OCI-LY7 (cell line): ENCODE measurements around the gene RAD9B. TPM values are rescaled to one million over a fixed set of nuclear protein-coding genes. Genes with fewer than 3 reads are reported as not detected.

Source experiments
- BruUV-seq: library from RNA; stranded (reverse); fragments of 400-500 nt; replicated peaks from 2 replicates; lab custom pipeline; 2021; lab: Mats Ljungman, UMichigan
- CTCF ChIA-PET: fragments of 300-600 bp; sonication (Branson Sonifier 250); formaldehyde crosslinking; loops from one replicate; lab custom pipeline; 2022; ENCODE audit warnings: antibody characterized with exemption; ENCODE audit not compliant: unreplicated experiment; lab: Charles Lee
- POLR2A ChIA-PET: fragments of 300-600 bp; sonication (Branson Sonifier 250); formaldehyde crosslinking; loops from one replicate; lab custom pipeline; 2022; ENCODE audit warnings: antibody characterized with exemption; lab: Charles Lee
- DNase-seq: peaks from one replicate; pipeline ENCODE4 v3.0.0-alpha.2; 2015; ENCODE audit warnings: low spot score
- H2AFZ ChIP-seq: fragments of 200-600 bp; sonication (generic), shearing (Covaris generic); 2 replicates; pipeline ENCODE4 v1.6.1; 2014; ENCODE audit warnings: mild to moderate bottlenecking, antibody characterized with exemption, low read length, moderate library complexity
- H3K27ac ChIP-seq: fragments of 200-600 bp; sonication (generic); 2 replicates; pipeline ENCODE4 v1.5.1; 2014; ENCODE audit warnings: mixed run types, low read depth, mild to moderate bottlenecking, moderate library complexity, low read length, inconsistent platforms; ENCODE audit not compliant: poor library complexity, severe bottlenecking
- H3K36me3 ChIP-seq: fragments of 200-600 bp; sonication (generic); 2 replicates; pipeline ENCODE4 v1.6.1; 2014; ENCODE audit warnings: mild to moderate bottlenecking, antibody characterized with exemption, low read length, moderate library complexity, mixed read lengths; ENCODE audit not compliant: insufficient read depth
- H3K4me1 ChIP-seq: fragments of 200-600 bp; sonication (generic); 2 replicates; pipeline ENCODE4 v1.5.1; 2014; ENCODE audit warnings: mild to moderate bottlenecking, low read length; ENCODE audit not compliant: insufficient read depth, poor library complexity, severe bottlenecking
- H3K4me2 ChIP-seq: fragments of 200-600 bp; sonication (generic); 2 replicates; pipeline ENCODE4 v1.6.1; 2014; ENCODE audit warnings: mild to moderate bottlenecking, low read length
- H3K4me3 ChIP-seq: fragments of 200-600 bp; sonication (generic); 2 replicates; pipeline ENCODE4 v1.5.1; 2014; ENCODE audit warnings: mild to moderate bottlenecking, low read depth, low read length; ENCODE audit not compliant: poor library complexity, severe bottlenecking
- H3K79me2 ChIP-seq: fragments of 200-600 bp; sonication (generic); 2 replicates; pipeline ENCODE4 v1.6.1; 2016; ENCODE audit warnings: low read depth, mild to moderate bottlenecking, low read length, moderate library complexity, mixed read lengths; ENCODE audit not compliant: insufficient read depth
- H3K9me2 ChIP-seq: fragments of 200-600 bp; sonication (generic); 2 replicates; pipeline ENCODE4 v1.6.1; 2016; ENCODE audit warnings: mild to moderate bottlenecking, low read length, mixed read lengths; ENCODE audit not compliant: insufficient read depth
- H3K9me3 ChIP-seq: fragments of 200-600 bp; sonication (generic); 2 replicates; pipeline ENCODE4 v1.6.1; 2014; ENCODE audit warnings: mild to moderate bottlenecking, mixed run types, low read length, mixed read lengths
- H4K20me1 ChIP-seq: fragments of 200-600 bp; sonication (generic); 2 replicates; pipeline ENCODE4 v1.6.1; 2014; ENCODE audit warnings: mild to moderate bottlenecking, antibody characterized with exemption, low read length, moderate library complexity, mixed read lengths; ENCODE audit not compliant: insufficient read depth
- CTCF ChIP-seq: fragments of 200-600 bp; sonication (generic); conservative IDR thresholded peaks from 2 replicates; pipeline ENCODE4 v1.5.1; 2014; ENCODE audit warnings: mild to moderate bottlenecking, antibody characterized with exemption, low read length, moderate library complexity, mixed read lengths
- EZH2phosphoT487 ChIP-seq: fragments of 200-600 bp; sonication (generic); IDR thresholded peaks from 2 replicates; pipeline ENCODE4 v1.6.1; 2018; ENCODE audit warnings: low read depth, borderline replicate concordance, mild to moderate bottlenecking, mixed run types, antibody characterized with exemption, low read length, moderate library complexity, mixed read lengths
- intact Hi-C: fragments of 100-400 bp; cut with micrococcal nuclease; formaldehyde crosslinking; loops from one replicate; pipeline ENCODE4 v1.10.0; 2022; ENCODE audit not compliant: unreplicated experiment
- total RNA-seq, 2 experiments: library from RNA; depleted of rRNA in 1 of 2; stranded (reverse); fragments of >200 nt in 1 of 2; shearing (Covaris generic) in 1 of 2; gene quantifications; 2 replicates each; pipeline ENCODE4 v1.2.3, GENCODE V29; 2014 to 2022

The RAD9B gene
- total RNA-seq, 2 experiments from 2014 or later, result 0.76 to 3.0 TPM

- Histone ChIP-seq H3K9me2 (no peaks in the 10 kb centered on the region), H3K4me3 (peak within 1 kb of the TSS; percentile 95), H3K9me3 (no peaks in the 10 kb centered on the region), H3K79me2 (peaks cover 61% of the 10 kb centered on the region), H3K4me2 (peak within 1 kb of the TSS; percentile 86), H3K4me1 (peaks cover 30% of the 10 kb centered on the region), H3K27ac (peak within 1 kb of the TSS; percentile 82), H2AFZ (peak within 1 kb of the TSS; percentile 79), H4K20me1 (no peaks in the 10 kb centered on the region), H3K36me3 (peaks cover 45% of the 10 kb centered on the region)
- TSS peak; percentile 67 for BruUV-seq
- POLR2A ChIA-PET, result interaction anchor here (0.6 to 5.3 kb wide), 15 partner anchors 9 to 1293 kb away, joined by 3 to 28 read pairs (median 3); partner anchors contain the start of genes ARPC3 and TCTN1
- peak; percentile 99 for DNase-seq
- intact Hi-C loops, result loop anchor here (1.0 kb wide), 3 partner anchors 18 to 132 kb away; partner anchors contain the start of genes ARPC3, RAD9B and VPS29
- CTCF ChIA-PET, result interaction anchor here (0.6 to 1.7 kb wide), 6 partner anchors 11 to 133 kb away, joined by 3 to 14 read pairs (median 4); partner anchors contain the start of gene ARPC3
- TF ChIP-seq CTCF, result no peak
- TF ChIP-seq EZH2phosphoT487, result no peak
These were observed 33.7 kb upstream of the RAD9B start, which contains the start of the genes FAM216A and GPN3 for GRCh38 chr12:110468214-110469048. Gene FAM216A (plus strand): TSS chr12:110468845. CDS start chr12:110468876, 31 bp downstream. Gene GPN3 (minus strand): TSS chr12:110468257. CDS start chr12:110468203, 54 bp downstream.

DNA sequence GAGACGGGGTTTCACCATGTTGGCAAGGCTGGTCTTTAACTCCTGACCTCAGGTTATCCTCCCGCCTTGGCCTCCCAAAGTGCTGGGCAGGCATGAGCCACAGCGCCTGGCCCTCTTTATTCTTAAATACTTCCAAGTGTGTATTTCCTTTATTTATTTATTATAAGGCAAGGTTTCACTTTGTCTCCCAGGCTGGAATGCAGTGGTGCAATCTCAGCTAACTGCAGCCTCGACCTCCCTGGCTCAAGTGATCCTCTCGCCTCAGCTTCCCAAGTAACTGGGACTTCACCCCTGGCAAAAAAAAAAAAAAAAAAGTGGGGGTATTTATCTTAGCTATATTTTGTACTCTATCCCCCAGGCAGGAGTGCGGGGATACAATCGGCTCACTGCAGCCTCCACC, 26.7 kb upstream of the RAD9B start:
- DNase-seq, result no peak
- Histone ChIP-seq H2AFZ (no peak overlapping the region), H3K4me1 (peaks cover 10% of the 10 kb centered on the region), H3K27ac (no peak overlapping the region), H4K20me1 (no peaks in the 10 kb centered on the region), H3K9me2 (no peaks in the 10 kb centered on the region), H3K79me2 (peaks cover 26% of the 10 kb centered on the region), H3K9me3 (no peaks in the 10 kb centered on the region), H3K36me3 (peaks cover 73% of the 10 kb centered on the region), H3K4me2 (no peak overlapping the region), H3K4me3 (no peak overlapping the region)
- intact Hi-C loops, result no loop called here
- no peak for TF ChIP-seq CTCF
- no peak for TF ChIP-seq EZH2phosphoT487
- CTCF ChIA-PET, result no interaction called here
- POLR2A ChIA-PET, result interaction anchor here (0.7 kb wide), 1 partner anchor 636 kb away, joined by 3 read pairs; no protein-coding TSS in a partner anchor
- BruUV-seq, result no TSS peak
